Mucosa of descending colon (tissue), 3 donors: ENCODE results near the gene GLIPR1L2. TPM values are rescaled to one million over a fixed set of nuclear protein-coding genes. Genes with fewer than 3 reads are reported as not detected.

ENCODE experiments used
- ATAC-seq: fragments of 200-7000 bp; cut with Tn5 transposase; one replicate; pipeline ENCODE4 v1.9.1; 2020; ENCODE audit warnings: mild to moderate bottlenecking, moderate library complexity
- DNase-seq, 3 donors: peaks; one replicate each; pipeline ENCODE4 v3.0.0-alpha.2; 2020
- H3K36me3 ChIP-seq: fragments of 200-600 bp; one replicate; pipeline ENCODE4 v1.8.0; 2021; ENCODE audit warnings: low read depth, mild to moderate bottlenecking
- H3K4me1 ChIP-seq: fragments of 200-600 bp; one replicate; pipeline ENCODE4 v1.8.0; 2021; ENCODE audit warnings: low read depth, mild to moderate bottlenecking
- H3K4me3 ChIP-seq: fragments of 200-600 bp; one replicate; pipeline ENCODE4 v1.8.0; 2021; ENCODE audit warnings: mild to moderate bottlenecking
- H3K9me3 ChIP-seq: fragments of 200-600 bp; one replicate; pipeline ENCODE4 v1.8.0; 2021; ENCODE audit warnings: mild to moderate bottlenecking
- intact Hi-C, 2 donors: fragments of 100-400 bp; cut with DNase I in 1 of 2; cut with micrococcal nuclease in 1 of 2; formaldehyde crosslinking; loops; one replicate each; pipeline versions ENCODE4 v1.11.0 to v1.11.1; 2022; cut with DNase I, micrococcal nuclease
- total RNA-seq, 3 donors: library from RNA; stranded (reverse); fragmentation: NEBNext Ultra II Directional in 2 of 3; extraction: Animal tissue kit (Norgen Biotek cat#: 25700) in 2 of 3; gene quantifications; one replicate each; pipeline versions ENCODE4 v1.2.1 to v1.2.4, GENCODE V29; 2021 to 2023
- TF ChIP-seq, protein P1 (sequence below): fragments of 200-600 bp; IDR thresholded peaks from one replicate; pipeline ENCODE4 v1.8.0; 2022; ENCODE audit warnings: antibody characterized with exemption, mild to moderate bottlenecking
- donor health status: DM: no; HTN: no; CAD: no; lungs with moderate emphysema.
- donor health status: DM: no; HTN: no; CAD: no.
- donor health status: DM: no; HTN: yes; CAD: no.

Gene GLIPR1L2
- total RNA-seq, 3 donors from 2014 or later = 0.52 to 0.98 TPM; not detected in 1

DNA sequence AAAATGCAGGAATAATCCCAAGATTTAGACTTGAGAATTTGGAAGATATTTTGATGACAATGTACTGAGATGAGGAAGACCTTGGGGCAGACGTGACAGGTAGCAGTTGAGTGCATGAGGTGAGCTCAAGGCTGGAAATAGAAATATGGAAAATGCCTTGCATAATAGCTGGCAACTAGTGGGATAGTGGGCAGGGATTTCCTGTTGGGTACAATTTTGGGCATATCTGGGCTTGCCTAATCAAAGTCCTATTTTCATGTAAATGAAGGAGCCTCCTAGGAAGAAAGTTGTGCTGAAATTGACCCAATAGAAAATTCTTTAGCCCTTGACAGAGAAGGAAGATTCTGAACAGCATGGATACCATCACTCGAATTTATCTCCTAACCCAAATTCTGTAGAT, 83.2 kb downstream of the GLIPR1L2 start:
- Histone ChIP-seq H3K9me3 (no peaks in the 10 kb centered on the region), H3K4me1 (no peaks in the 10 kb centered on the region), H3K36me3 (no peaks in the 10 kb centered on the region), H3K4me3 (no peak overlapping the region)
- intact Hi-C loops = no loop called here
- ATAC-seq = no peak
- TF ChIP-seq, protein P1, sequence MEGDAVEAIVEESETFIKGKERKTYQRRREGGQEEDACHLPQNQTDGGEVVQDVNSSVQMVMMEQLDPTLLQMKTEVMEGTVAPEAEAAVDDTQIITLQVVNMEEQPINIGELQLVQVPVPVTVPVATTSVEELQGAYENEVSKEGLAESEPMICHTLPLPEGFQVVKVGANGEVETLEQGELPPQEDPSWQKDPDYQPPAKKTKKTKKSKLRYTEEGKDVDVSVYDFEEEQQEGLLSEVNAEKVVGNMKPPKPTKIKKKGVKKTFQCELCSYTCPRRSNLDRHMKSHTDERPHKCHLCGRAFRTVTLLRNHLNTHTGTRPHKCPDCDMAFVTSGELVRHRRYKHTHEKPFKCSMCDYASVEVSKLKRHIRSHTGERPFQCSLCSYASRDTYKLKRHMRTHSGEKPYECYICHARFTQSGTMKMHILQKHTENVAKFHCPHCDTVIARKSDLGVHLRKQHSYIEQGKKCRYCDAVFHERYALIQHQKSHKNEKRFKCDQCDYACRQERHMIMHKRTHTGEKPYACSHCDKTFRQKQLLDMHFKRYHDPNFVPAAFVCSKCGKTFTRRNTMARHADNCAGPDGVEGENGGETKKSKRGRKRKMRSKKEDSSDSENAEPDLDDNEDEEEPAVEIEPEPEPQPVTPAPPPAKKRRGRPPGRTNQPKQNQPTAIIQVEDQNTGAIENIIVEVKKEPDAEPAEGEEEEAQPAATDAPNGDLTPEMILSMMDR = no peak
- no peak for DNase-seq

DNA sequence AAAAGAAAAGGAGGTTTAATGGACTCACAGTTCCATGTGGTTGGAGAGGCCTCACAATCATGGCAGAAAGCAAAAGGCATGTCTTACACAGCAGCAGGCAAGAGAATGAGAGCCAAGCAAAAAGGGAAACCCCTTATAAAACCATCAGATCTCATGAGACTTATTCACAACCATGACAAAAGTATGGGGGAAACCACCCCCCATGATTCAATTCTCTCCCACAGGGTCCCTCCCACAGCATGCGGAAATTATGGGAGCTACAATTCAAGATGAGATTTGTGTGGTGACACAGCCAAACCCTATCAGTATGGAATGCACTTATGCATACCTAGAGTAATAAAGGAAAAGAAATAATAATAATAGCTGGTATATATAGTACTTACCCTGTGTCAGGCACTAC, 85.2 kb downstream of the GLIPR1L2 start:
- Histone ChIP-seq H3K4me3 (no peak overlapping the region), H3K36me3 (no peaks in the 10 kb centered on the region), H3K4me1 (no peaks in the 10 kb centered on the region), H3K9me3 (no peaks in the 10 kb centered on the region)
- DNase-seq (no peak), ATAC-seq (no peak)
- intact Hi-C loops = no loop called here
- TF ChIP-seq, protein P1 = no peak

DNA sequence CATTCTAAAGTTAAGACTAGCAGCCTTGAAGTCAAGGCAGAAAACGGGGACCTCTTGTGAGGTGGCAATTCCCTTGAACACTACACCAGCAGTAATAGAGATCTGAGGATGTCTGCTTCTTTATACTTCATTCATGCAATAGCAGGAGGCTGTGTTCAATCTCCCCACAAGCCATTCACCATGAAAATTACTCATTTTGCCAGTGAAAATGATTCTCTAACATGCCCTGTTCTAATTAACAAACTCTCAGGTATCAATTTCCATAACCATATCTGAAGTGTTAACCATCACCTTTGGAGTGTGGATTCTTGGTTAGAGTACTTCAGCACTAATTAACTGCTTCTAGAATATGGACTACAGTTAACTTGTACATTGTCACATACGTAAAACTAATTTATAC, 86.2 kb downstream of the GLIPR1L2 start:
- H3K9me3 ChIP-seq = no peaks in the 10 kb centered on the region
- H3K36me3 ChIP-seq = no peaks in the 10 kb centered on the region
- TF ChIP-seq, protein P1 = no peak
- ATAC-seq (no peak), DNase-seq (no peak)
- intact Hi-C loops = no loop called here
- no peaks in the 10 kb centered on the region for H3K4me1 ChIP-seq
- no peak overlapping the region for H3K4me3 ChIP-seq

DNA sequence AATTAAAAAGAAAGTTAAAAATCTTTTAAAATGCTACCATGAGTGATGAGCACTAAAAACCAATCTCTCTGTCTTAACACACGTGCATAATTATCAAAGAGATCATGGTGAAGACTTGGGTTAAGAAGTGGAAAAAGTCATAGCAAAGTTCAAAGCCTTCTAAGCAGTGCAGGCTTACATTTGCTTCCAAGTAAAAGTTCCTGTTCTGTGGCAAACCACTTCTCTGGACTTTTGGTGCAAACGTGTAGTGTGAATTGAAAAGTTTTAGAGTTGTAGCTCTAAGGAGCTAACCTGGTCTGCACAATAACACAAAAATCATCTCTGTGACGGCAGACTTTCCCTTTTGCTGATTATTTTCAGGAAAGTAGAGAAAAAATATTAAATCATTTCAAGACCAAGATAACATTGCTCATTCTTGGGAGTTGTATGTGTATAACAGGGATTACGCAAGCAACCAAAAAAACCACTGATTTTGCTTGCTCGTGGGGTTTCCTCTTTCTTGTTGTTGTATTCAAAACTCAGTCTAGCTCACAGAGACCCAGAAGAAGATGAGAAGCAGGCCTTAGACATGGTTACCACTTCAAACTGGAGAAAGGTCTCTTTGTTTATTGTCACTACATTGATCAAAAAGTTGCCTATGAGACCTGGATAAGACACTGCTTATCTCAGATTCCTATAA, 87.4 kb downstream of the GLIPR1L2 start:
- Histone ChIP-seq H3K4me1 (no peaks in the 10 kb centered on the region), H3K4me3 (no peak overlapping the region), H3K36me3 (no peaks in the 10 kb centered on the region), H3K9me3 (no peaks in the 10 kb centered on the region)
- peak; percentile 45 for ATAC-seq
- DNase-seq = peak in 1 of 3 donors; percentile 40
- TF ChIP-seq, protein P1 = peak; percentile 4
- intact Hi-C loops = no loop called here

DNA sequence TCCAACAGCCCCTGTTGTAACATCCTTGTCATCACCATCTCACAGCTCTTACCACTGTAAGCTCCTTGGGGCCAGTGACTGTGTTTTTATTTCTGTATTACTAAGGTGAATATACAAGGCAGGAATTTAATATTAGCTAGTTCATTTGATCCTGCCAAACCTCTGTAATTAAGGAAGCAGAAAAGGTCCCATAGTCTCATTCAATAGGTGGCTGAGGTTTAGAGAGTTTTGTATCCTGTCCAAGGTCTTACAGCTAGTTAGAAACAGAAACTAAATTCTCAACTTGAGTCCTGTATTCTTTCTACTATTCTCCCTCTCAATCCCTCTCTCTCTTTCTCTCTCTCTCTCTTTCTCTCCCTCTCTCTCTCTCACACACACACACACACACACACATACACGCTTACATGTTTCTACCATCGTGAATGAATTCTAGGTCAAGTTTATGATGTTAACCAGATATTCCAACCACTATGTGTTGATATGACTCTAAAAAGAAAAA, 89.1 kb downstream of the GLIPR1L2 start:
- intact Hi-C loops = no loop called here
- TF ChIP-seq, protein P1 = no peak
- DNase-seq = no peak
- H3K9me3 ChIP-seq = no peaks in the 10 kb centered on the region
- H3K36me3 ChIP-seq = no peaks in the 10 kb centered on the region
- H3K4me3 ChIP-seq = no peak overlapping the region
- peak; percentile 54 for ATAC-seq
- H3K4me1 ChIP-seq = no peaks in the 10 kb centered on the region
